Gastrocnemius medialis (tissue), 4 donors: ENCODE measurements around the gene CLSTN1. TPM values are rescaled to one million over a fixed set of nuclear protein-coding genes. Genes with fewer than 3 reads are reported as not detected.
A peak's percentile ranks its signal among the peaks of the same experiment; 100 is the strongest.

Source experiments
- ATAC-seq, 2 donors: fragments of 150-250 bp; one replicate each; pipeline ENCODE4 v1.9.1; 2016
- DNase-seq, 2 donors: peaks; one replicate each; pipeline ENCODE4 v3.0.0-alpha.2; 2019
- H3K27ac ChIP-seq, 4 donors: fragments of 200-600 bp; sonication (generic); 1 replicate in 1 of 4; 2 replicates in 3 of 4; pipeline ENCODE4 v1.5.1; 2016 to 2018; ENCODE audit warnings: mild to moderate bottlenecking in 2 of 4, moderate library complexity in 1 of 4
- H3K27me3 ChIP-seq, 3 donors: fragments of 200-600 bp; sonication (generic) in 2 of 3; 1 replicate in 1 of 3; 2 replicates in 2 of 3; pipeline versions ENCODE4 v1.5.1 to v1.6.0; 2016 to 2019; ENCODE audit warnings: mild to moderate bottlenecking in 1 of 3, moderate library complexity in 1 of 3
- H3K36me3 ChIP-seq, 2 donors: fragments of 200-600 bp; sonication (generic) in 1 of 2; one replicate each; pipeline ENCODE4 v1.5.1; 2017 to 2018
- H3K4me1 ChIP-seq, 2 donors: fragments of 200-600 bp; sonication (generic) in 1 of 2; one replicate each; pipeline ENCODE4 v1.5.1; 2016 to 2017; ENCODE audit warnings: mild to moderate bottlenecking in 2 of 2
- H3K4me3 ChIP-seq, 4 donors: fragments of 200-600 bp; sonication (generic) in 3 of 4; 1 replicate in 1 of 4; 2 replicates in 3 of 4; pipeline ENCODE4 v1.5.1; 2016 to 2019; ENCODE audit warnings: mild to moderate bottlenecking in 2 of 4
- H3K9me3 ChIP-seq, 3 donors: fragments of 200-600 bp; sonication (generic) in 2 of 3; 1 replicate in 1 of 3; 2 replicates in 2 of 3; pipeline ENCODE4 v1.5.1; 2016 to 2019
- POLR2A ChIP-seq, 2 donors: fragments of 450-650 bp; IDR thresholded peaks; one replicate each; pipeline ENCODE4 v1.6.1; 2017; ENCODE audit warnings: antibody characterized with exemption in 2 of 2, mild to moderate bottlenecking in 2 of 2, moderate library complexity in 2 of 2
- in situ Hi-C, 4 donors: fragments of 200-750 bp; cut with MboI; loops; one replicate each; pipeline versions ENCODE4 v1.15.0 to v1.8.0; 2017; ENCODE audit warnings: low sequenced_read_pairs in 4 of 4
- intact Hi-C: fragments of 100-400 bp; cut with DNase I; formaldehyde crosslinking; loops from one replicate; pipeline ENCODE4 v1.15.1; 2023; ENCODE audit warnings: low total_unique reads
- total RNA-seq, 4 donors: library from RNA; depleted of rRNA; stranded (reverse); fragments of >200 nt; gene quantifications; one replicate each; pipeline versions ENCODE4 v1.1.0 to v1.2.3, GENCODE V29; 2016
- TF ChIP-seq, protein P1 (sequence below), 5 experiments: fragments of 450-650 bp in 3 of 5; fragments of 200-600 bp in 2 of 5; sonication (generic) in 2 of 5; IDR thresholded peaks in 4 of 5; conservative IDR thresholded peaks in 1 of 5; 1 replicate in 4 of 5; 2 replicates in 1 of 5; pipeline ENCODE4 v1.5.1; 2016 to 2019; ENCODE audit warnings: antibody characterized with exemption in 5 of 5, mild to moderate bottlenecking in 3 of 5, moderate library complexity in 3 of 5

CLSTN1 gene
- total RNA-seq, 4 donors from 2014 or later = 8.5 to 25.7 (median 22.0) TPM

DNA sequence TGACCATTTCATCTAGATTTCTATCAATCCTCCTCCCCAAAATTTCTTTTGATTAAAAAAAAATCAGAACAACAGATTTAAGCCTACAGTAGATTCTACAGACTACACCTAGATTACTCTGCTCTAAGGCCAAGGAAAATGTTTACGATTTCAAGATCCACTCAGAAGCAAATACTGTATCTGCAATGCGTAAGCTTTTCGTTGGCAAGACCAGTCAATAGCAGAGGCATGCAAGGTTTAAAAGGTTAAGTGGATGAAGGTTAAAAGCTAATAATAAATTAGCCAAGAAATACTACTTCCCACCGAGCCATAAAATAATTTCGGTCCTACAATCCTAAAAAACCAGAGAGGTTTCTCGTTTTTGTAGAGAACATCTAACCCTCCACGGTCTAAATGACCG, 1.3 kb downstream of the CLSTN1 start:
- DNase-seq (no peak), ATAC-seq (no peak)
- Histone ChIP-seq H3K27ac (peak overlapping the region; percentile 61 to 99 (median 87)), H3K4me1 (peaks cover 32 to 38% of the 10 kb centered on the region in 2 donors), H3K27me3 (no peaks in the 10 kb centered on the region), H3K9me3 (no peaks in the 10 kb centered on the region), H3K4me3 (peak overlapping the region; percentile 81 to 89 (median 84)), H3K36me3 (no peaks in the 10 kb centered on the region)
- intact Hi-C loops = loop anchor here (10.0 kb wide), 1 partner anchor 228 kb away; no protein-coding TSS in a partner anchor
- TF ChIP-seq POLR2A (IDR thresholded peaks at IDR 0.05) = no peak
- TF ChIP-seq, protein P1, sequence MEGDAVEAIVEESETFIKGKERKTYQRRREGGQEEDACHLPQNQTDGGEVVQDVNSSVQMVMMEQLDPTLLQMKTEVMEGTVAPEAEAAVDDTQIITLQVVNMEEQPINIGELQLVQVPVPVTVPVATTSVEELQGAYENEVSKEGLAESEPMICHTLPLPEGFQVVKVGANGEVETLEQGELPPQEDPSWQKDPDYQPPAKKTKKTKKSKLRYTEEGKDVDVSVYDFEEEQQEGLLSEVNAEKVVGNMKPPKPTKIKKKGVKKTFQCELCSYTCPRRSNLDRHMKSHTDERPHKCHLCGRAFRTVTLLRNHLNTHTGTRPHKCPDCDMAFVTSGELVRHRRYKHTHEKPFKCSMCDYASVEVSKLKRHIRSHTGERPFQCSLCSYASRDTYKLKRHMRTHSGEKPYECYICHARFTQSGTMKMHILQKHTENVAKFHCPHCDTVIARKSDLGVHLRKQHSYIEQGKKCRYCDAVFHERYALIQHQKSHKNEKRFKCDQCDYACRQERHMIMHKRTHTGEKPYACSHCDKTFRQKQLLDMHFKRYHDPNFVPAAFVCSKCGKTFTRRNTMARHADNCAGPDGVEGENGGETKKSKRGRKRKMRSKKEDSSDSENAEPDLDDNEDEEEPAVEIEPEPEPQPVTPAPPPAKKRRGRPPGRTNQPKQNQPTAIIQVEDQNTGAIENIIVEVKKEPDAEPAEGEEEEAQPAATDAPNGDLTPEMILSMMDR (IDR thresholded peaks at IDR 0.05 in 4 of 5, conservative IDR thresholded peaks at IDR 0.05 in 1 of 5) = no peak
- in situ Hi-C loops = no loop called here

GRCh38 chr1:9821710-9822109, 2.1 kb downstream of the CLSTN1 start:
- H3K4me3 ChIP-seq = no peak overlapping the region
- H3K4me1 ChIP-seq = peaks cover 32 to 38% of the 10 kb centered on the region in 2 donors
- intact Hi-C loops (loop anchor here (10.0 kb wide), 1 partner anchor 227 kb away; no protein-coding TSS in a partner anchor), in situ Hi-C loops (no loop called here)
- no peaks in the 10 kb centered on the region for H3K27me3 ChIP-seq
- ATAC-seq (no peak), DNase-seq (no peak)
- no peaks in the 10 kb centered on the region for H3K9me3 ChIP-seq
- no peak for TF ChIP-seq POLR2A (IDR thresholded peaks at IDR 0.05)
- TF ChIP-seq, protein P1 (IDR thresholded peaks at IDR 0.05 in 4 of 5, conservative IDR thresholded peaks at IDR 0.05 in 1 of 5) = no peak
- H3K27ac ChIP-seq = no peak overlapping the region
- no peaks in the 10 kb centered on the region for H3K36me3 ChIP-seq

GRCh38 chr1:9820521-9820920, 3.2 kb downstream of the CLSTN1 start:
- DNase-seq = no peak
- Histone ChIP-seq H3K4me1 (peaks cover 32 to 35% of the 10 kb centered on the region in 2 donors), H3K36me3 (no peaks in the 10 kb centered on the region), H3K27ac (no peak overlapping the region), H3K4me3 (no peak overlapping the region), H3K27me3 (no peaks in the 10 kb centered on the region), H3K9me3 (no peaks in the 10 kb centered on the region)
- intact Hi-C loops = loop anchor here (10.0 kb wide), 1 partner anchor 226 kb away; no protein-coding TSS in a partner anchor
- ATAC-seq = no peak
- in situ Hi-C loops = no loop called here
- TF ChIP-seq, protein P1 (IDR thresholded peaks at IDR 0.05 in 4 of 5, conservative IDR thresholded peaks at IDR 0.05 in 1 of 5) = no peak
- TF ChIP-seq POLR2A (IDR thresholded peaks at IDR 0.05) = no peak

DNA sequence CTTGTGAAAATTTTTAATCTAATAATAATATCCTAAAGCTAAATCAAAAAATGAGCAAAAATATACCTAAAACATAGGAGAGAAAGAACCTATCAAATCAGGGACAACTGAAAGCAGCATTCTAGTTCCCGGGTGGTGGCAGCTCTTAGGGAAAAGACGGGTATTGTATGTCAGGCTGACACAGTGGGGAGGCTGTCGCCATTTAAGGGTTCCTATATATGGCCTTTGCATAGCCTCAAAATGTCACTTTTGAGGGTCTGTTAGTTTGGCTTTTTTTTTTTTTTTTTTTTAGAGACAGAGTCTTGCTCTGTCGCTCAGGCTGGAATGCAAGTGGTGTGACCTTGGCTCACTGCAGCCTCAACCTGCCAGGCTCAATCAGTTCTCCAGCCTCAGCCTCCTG, 6.0 kb downstream of the CLSTN1 start:
- H3K27ac ChIP-seq = no peak overlapping the region
- DNase-seq = no peak
- TF ChIP-seq, protein P1 (IDR thresholded peaks at IDR 0.05 in 4 of 5, conservative IDR thresholded peaks at IDR 0.05 in 1 of 5) = no peak
- no peak for TF ChIP-seq POLR2A (IDR thresholded peaks at IDR 0.05)
- H3K36me3 ChIP-seq = no peaks in the 10 kb centered on the region
- in situ Hi-C loops = no loop called here
- H3K27me3 ChIP-seq = no peaks in the 10 kb centered on the region
- H3K4me3 ChIP-seq = no peak overlapping the region
- intact Hi-C loops = no loop called here
- H3K9me3 ChIP-seq = no peaks in the 10 kb centered on the region
- peaks cover 20 to 21% of the 10 kb centered on the region in 2 donors for H3K4me1 ChIP-seq
- no peak for ATAC-seq

GRCh38 chr1:9816199-9816598, 7.6 kb downstream of the CLSTN1 start:
- no peak for ATAC-seq
- intact Hi-C loops = no loop called here

More at GRCh38 chr1:9816199-9816598, 7.6 kb downstream of the CLSTN1 start:
- TF ChIP-seq, protein P1 (IDR thresholded peaks at IDR 0.05 in 4 of 5, conservative IDR thresholded peaks at IDR 0.05 in 1 of 5) = no peak
- no peak for TF ChIP-seq POLR2A (IDR thresholded peaks at IDR 0.05)
- Histone ChIP-seq H3K4me3 (no peak overlapping the region), H3K9me3 (no peaks in the 10 kb centered on the region), H3K27me3 (no peaks in the 10 kb centered on the region), H3K4me1 (peaks cover 9 to 19% of the 10 kb centered on the region in 2 donors), H3K27ac (no peak overlapping the region), H3K36me3 (no peaks in the 10 kb centered on the region)
- in situ Hi-C loops = no loop called here
- no peak for DNase-seq
